OCI-LY7 (cell line): Measurements from ENCODE around the gene CHST11.

Experiments
- EZH2phosphoT487 ChIP-seq: fragments of 200-600 bp; sonication (generic); IDR thresholded peaks from 2 replicates; pipeline ENCODE4 v1.6.1; 2018; ENCODE audit warnings: low read depth, borderline replicate concordance, mild to moderate bottlenecking, mixed run types, antibody characterized with exemption, low read length, moderate library complexity, mixed read lengths
- TF ChIP-seq, protein P1 (sequence below): fragments of 200-600 bp; sonication (generic); conservative IDR thresholded peaks from 2 replicates; pipeline ENCODE4 v1.5.1; 2014; ENCODE audit warnings: mild to moderate bottlenecking, antibody characterized with exemption, low read length, moderate library complexity, mixed read lengths

DNA sequence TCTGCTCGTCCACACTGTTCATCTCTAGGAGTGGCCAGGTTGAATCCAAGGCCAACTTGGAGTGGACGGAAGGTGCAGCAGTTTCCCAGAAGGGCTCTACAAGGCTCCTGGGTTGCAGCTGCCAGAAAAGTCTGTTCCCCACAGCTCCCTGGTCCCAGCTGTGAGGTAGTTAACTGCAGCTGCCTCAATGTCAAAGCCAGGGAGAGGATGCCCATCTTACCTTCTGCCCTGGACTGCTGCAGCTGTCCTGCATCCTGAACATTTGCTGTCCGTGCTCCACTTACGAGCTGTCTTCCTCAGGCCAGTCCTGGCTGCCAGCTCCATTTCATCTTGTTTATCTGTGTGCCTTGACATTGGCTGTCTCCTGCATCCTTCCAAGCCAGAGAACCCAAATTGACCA is 274.0 kb downstream of the CHST11 start:
- TF ChIP-seq, protein P1, sequence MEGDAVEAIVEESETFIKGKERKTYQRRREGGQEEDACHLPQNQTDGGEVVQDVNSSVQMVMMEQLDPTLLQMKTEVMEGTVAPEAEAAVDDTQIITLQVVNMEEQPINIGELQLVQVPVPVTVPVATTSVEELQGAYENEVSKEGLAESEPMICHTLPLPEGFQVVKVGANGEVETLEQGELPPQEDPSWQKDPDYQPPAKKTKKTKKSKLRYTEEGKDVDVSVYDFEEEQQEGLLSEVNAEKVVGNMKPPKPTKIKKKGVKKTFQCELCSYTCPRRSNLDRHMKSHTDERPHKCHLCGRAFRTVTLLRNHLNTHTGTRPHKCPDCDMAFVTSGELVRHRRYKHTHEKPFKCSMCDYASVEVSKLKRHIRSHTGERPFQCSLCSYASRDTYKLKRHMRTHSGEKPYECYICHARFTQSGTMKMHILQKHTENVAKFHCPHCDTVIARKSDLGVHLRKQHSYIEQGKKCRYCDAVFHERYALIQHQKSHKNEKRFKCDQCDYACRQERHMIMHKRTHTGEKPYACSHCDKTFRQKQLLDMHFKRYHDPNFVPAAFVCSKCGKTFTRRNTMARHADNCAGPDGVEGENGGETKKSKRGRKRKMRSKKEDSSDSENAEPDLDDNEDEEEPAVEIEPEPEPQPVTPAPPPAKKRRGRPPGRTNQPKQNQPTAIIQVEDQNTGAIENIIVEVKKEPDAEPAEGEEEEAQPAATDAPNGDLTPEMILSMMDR: no peak
- no peak for TF ChIP-seq EZH2phosphoT487
